Caco-2 (cell line): ENCODE results near the gene CPVL. TPM values are rescaled to one million over a fixed set of nuclear protein-coding genes. Genes with fewer than 3 reads are reported as not detected.

Source experiments
- BruUV-seq: library from RNA; stranded (reverse); fragments of 400-500 nt; replicated peaks from 2 replicates; lab custom pipeline; 2021; lab: Mats Ljungman, UMichigan
- CTCF ChIA-PET: fragments of 300-600 bp; sonication (Branson Sonifier 250); formaldehyde crosslinking; loops from one replicate; lab custom pipeline; 2022; ENCODE audit warnings: antibody characterized with exemption; lab: Charles Lee
- POLR2A ChIA-PET: fragments of 300-600 bp; sonication (Branson Sonifier 250); formaldehyde crosslinking; loops from one replicate; lab custom pipeline; 2022; ENCODE audit warnings: antibody characterized with exemption; lab: Charles Lee
- DNase-seq, 2 experiments: peaks; one replicate each; pipeline versions ENCODE4 v3.0.0 to v3.0.0-alpha.2; 2020 to 2022
- H3K27me3 ChIP-seq: replicated peaks from 2 replicates; pipeline ENCODE4 v1.6.0; 2011; ENCODE audit warnings: low read length; ENCODE audit not compliant: control insufficient read depth, insufficient read depth
- H3K36me3 ChIP-seq: 2 replicates; pipeline ENCODE4 v1.5.1; 2011; ENCODE audit warnings: low read length; ENCODE audit not compliant: control insufficient read depth, insufficient read depth
- H3K4me1 ChIP-seq: fragments of 250-450 bp; sonication (Bioruptor Pico); 2 replicates; pipeline ENCODE4 v1.5.1; 2020; ENCODE audit warnings: mild to moderate bottlenecking
- H3K4me3 ChIP-seq: 2 replicates; pipeline ENCODE4 v1.5.1; 2011; ENCODE audit warnings: low read depth, mild to moderate bottlenecking, control low read depth, low read length
- H3K9me3 ChIP-seq: fragments of 250-450 bp; sonication (Bioruptor Pico); 2 replicates; pipeline ENCODE4 v1.5.1; 2020; ENCODE audit warnings: mild to moderate bottlenecking, moderate library complexity
- H3K27ac Mint-ChIP-seq: one replicate; pipeline ENCODE4 v1.8.0; 2022; ENCODE audit warnings: mixed read lengths; ENCODE audit not compliant: unreplicated experiment
- H3K27me3 Mint-ChIP-seq: one replicate; pipeline ENCODE4 v1.8.0; 2022; ENCODE audit warnings: mixed read lengths; ENCODE audit not compliant: insufficient read depth, unreplicated experiment
- H3K36me3 Mint-ChIP-seq: one replicate; pipeline ENCODE4 v1.8.0; 2022; ENCODE audit warnings: mild to moderate bottlenecking, mixed read lengths; ENCODE audit not compliant: insufficient read depth, unreplicated experiment
- H3K4me1 Mint-ChIP-seq: one replicate; pipeline ENCODE4 v1.8.0; 2022; ENCODE audit warnings: low read depth, mixed read lengths; ENCODE audit not compliant: unreplicated experiment
- H3K4me3 Mint-ChIP-seq: one replicate; pipeline ENCODE4 v1.8.0; 2022; ENCODE audit warnings: mild to moderate bottlenecking, moderate library complexity, mixed read lengths; ENCODE audit not compliant: unreplicated experiment
- H3K9me3 Mint-ChIP-seq: one replicate; pipeline ENCODE4 v1.8.0; 2022; ENCODE audit warnings: mixed read lengths; ENCODE audit not compliant: unreplicated experiment
- intact Hi-C: fragments of 100-400 bp; cut with micrococcal nuclease; formaldehyde crosslinking; loops from one replicate; pipeline ENCODE4 v1.10.0; 2022; ENCODE audit not compliant: unreplicated experiment
- total RNA-seq: library from RNA; stranded (reverse); gene quantifications from 2 replicates; pipeline ENCODE4 v1.2.3, GENCODE V29; 2022
- TF ChIP-seq, protein P1 (sequence below), 2 experiments: fragments of 200-600 bp in 1 of 2; IDR thresholded peaks; 1 replicate in 1 of 2; 2 replicates in 1 of 2; pipeline versions ENCODE4 v1.5.1 to v1.8.0; 2011 to 2022; ENCODE audit warnings: antibody characterized with exemption in 1 of 2, control low read depth in 1 of 2, inconsistent platforms in 1 of 2, low read depth in 1 of 2, low read length in 1 of 2, mild to moderate bottlenecking in 1 of 2, moderate library complexity in 1 of 2; ENCODE audit not compliant: insufficient read depth in 1 of 2, severe bottlenecking in 1 of 2, unreplicated experiment in 1 of 2

Gene CPVL
- total RNA-seq, 1 experiment from 2014 or later: 109 TPM

DNA sequence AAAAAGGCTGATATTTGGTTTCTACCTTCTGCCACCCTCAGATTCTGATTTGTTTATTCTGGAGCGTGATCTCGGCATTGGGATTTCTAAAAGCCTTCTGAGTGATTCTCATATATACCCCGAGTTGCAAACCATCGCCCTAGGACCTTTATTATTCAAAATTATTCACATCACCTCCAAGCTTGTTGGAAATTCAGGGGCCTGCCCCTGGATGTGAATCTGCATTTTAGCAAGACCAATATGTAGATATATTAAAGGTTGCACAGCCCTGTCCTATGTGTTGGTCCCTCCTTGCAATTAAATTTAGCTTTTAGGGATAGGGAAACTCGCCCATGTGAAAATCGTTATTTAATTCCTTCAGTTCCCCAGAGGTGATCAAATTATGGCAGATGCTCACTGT, 39.3 kb upstream of the CPVL start:
- TF ChIP-seq, protein P1, sequence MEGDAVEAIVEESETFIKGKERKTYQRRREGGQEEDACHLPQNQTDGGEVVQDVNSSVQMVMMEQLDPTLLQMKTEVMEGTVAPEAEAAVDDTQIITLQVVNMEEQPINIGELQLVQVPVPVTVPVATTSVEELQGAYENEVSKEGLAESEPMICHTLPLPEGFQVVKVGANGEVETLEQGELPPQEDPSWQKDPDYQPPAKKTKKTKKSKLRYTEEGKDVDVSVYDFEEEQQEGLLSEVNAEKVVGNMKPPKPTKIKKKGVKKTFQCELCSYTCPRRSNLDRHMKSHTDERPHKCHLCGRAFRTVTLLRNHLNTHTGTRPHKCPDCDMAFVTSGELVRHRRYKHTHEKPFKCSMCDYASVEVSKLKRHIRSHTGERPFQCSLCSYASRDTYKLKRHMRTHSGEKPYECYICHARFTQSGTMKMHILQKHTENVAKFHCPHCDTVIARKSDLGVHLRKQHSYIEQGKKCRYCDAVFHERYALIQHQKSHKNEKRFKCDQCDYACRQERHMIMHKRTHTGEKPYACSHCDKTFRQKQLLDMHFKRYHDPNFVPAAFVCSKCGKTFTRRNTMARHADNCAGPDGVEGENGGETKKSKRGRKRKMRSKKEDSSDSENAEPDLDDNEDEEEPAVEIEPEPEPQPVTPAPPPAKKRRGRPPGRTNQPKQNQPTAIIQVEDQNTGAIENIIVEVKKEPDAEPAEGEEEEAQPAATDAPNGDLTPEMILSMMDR (IDR thresholded peaks at IDR 0.05; ENCODE audit: insufficient read depth in 1 of 2, low read depth in 1 of 2, low read length in 1 of 2, severe bottlenecking in 1 of 2, unreplicated experiment in 1 of 2): no peak
- peaks cover 11% of the 10 kb centered on the region for H3K4me1 ChIP-seq
- intact Hi-C loops: no loop called here
- POLR2A ChIA-PET: no interaction called here
- Mint-ChIP-seq H3K9me3 (no peaks in the 10 kb centered on the region), H3K4me3 (no peak overlapping the region), H3K36me3 (no peaks in the 10 kb centered on the region), H3K27me3 (no peaks in the 10 kb centered on the region), H3K27ac (no peak overlapping the region), H3K4me1 (no peaks in the 10 kb centered on the region)
- DNase-seq: no peak
- BruUV-seq: no TSS peak
- H3K27me3 ChIP-seq: no peaks in the 10 kb centered on the region
- H3K9me3 ChIP-seq: 0 out of 2 replicates have a peak, but pooled peaks cover 3% of the 10 kb centered on the region
- H3K4me3 ChIP-seq: no peak overlapping the region
- H3K36me3 ChIP-seq: no peaks in the 10 kb centered on the region
- CTCF ChIA-PET: no interaction called here

DNA sequence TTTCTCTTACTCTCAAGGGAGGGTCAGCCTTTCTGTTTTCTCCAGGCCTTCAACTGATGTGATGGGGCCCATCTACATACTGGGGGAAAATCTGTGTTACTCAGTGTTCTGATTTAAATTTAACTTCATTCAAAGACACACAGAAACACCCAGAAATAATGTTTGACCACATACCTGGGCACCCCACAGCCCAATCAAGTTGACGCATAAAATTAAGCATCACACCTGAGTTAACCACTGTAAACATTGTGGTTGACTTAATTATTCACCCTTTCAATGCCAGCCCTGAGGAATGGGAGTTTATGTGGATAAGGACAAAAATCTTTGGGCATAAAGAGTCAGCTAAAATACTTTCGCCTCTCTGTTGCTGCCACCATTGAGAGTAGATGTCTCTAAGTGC, 38.3 kb upstream of the CPVL start:
- CTCF ChIA-PET: no interaction called here
- Histone ChIP-seq H3K27me3 (no peaks in the 10 kb centered on the region), H3K4me1 (peaks cover 1% of the 10 kb centered on the region; the same call in 1 of the 2 replicates), H3K36me3 (no peaks in the 10 kb centered on the region), H3K4me3 (no peak overlapping the region), H3K9me3 (0 out of 2 replicates have a peak, but pooled peaks cover 3% of the 10 kb centered on the region)
- Mint-ChIP-seq H3K4me3 (no peak overlapping the region), H3K27ac (no peak overlapping the region), H3K36me3 (no peaks in the 10 kb centered on the region), H3K9me3 (no peaks in the 10 kb centered on the region), H3K4me1 (no peaks in the 10 kb centered on the region), H3K27me3 (no peaks in the 10 kb centered on the region)
- no peak for DNase-seq
- TF ChIP-seq, protein P1 (IDR thresholded peaks at IDR 0.05; ENCODE audit: insufficient read depth in 1 of 2, low read depth in 1 of 2, low read length in 1 of 2, severe bottlenecking in 1 of 2, unreplicated experiment in 1 of 2): no peak
- intact Hi-C loops: no loop called here
- POLR2A ChIA-PET: no interaction called here
- BruUV-seq: no TSS peak

DNA sequence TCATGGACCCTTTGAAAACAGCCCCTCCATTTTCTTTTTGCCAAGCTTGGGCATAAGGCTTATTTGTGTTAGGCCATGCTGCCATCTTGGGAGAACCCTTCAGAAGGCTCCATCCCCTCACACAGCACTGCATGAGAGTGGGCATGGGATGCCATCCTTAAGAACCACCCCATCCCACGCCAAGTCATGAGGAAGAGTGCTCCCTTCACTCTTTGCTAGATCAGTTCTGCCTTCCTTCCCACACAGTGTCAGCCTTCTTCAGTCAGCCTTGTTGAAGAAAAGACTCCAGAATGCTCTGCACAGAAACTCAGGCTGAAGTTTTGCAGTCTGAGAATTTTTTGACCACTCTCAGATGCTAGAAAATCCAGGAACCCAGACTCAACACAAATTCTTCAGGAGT, 32.8 kb upstream of the CPVL start:
- Histone ChIP-seq H3K4me1 (no peaks in the 10 kb centered on the region), H3K36me3 (no peaks in the 10 kb centered on the region), H3K27me3 (no peaks in the 10 kb centered on the region), H3K9me3 (0 out of 2 replicates have a peak, but pooled peaks cover 3% of the 10 kb centered on the region), H3K4me3 (no peak overlapping the region)
- POLR2A ChIA-PET: no interaction called here
- intact Hi-C loops: no loop called here
- Mint-ChIP-seq H3K9me3 (no peaks in the 10 kb centered on the region), H3K27me3 (no peaks in the 10 kb centered on the region), H3K4me3 (no peak overlapping the region), H3K27ac (no peak overlapping the region), H3K36me3 (no peaks in the 10 kb centered on the region), H3K4me1 (peaks cover 8% of the 10 kb centered on the region)
- DNase-seq: no peak
- CTCF ChIA-PET: no interaction called here
- BruUV-seq: no TSS peak
- TF ChIP-seq, protein P1 (IDR thresholded peaks at IDR 0.05; ENCODE audit: insufficient read depth in 1 of 2, low read depth in 1 of 2, low read length in 1 of 2, severe bottlenecking in 1 of 2, unreplicated experiment in 1 of 2): no peak
